ENCODE measurements around the gene COX6B2.

Gene COX6B2

DNA sequence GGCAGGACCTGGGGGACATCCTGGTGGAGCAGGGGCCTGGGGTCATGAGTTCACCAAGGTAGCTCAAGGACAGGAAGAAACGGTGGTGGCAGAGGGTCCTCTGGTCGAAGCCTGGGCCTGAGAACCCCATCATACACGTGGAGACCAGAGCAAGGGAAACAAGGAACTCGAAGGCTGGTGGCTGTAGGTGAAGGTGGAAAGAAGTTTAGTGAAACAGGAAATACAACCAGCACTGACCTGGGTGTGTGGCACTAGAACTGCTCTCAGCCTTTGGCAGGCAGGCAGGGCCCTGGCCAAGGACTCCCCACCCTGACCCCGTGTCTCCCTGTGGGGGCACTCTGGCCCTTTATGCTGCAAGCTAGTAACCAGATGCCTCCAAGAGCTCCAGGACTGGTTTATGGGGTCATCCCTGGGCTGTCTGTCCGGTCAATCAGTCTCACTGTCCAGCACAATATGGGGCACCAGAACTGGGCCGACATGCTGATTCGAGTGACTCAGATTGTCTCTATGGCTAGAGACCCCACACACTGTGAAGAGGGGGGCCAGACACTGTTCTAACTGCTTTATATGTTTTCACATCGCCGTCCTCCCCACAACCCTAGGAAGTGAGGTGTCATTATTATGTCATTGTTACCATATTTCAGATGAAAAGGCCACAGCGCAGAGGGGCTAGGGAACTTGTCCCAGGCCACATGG, 3.8 kb downstream of the COX6B2 start:
- peaks cover 26% of the 10 kb centered on the region for H3K4me1 Mint-ChIP-seq
- no peak overlapping the region for H3K4me3 Mint-ChIP-seq
- DNase-seq (ENCODE audit: low spot score in 2 of 2) (no peak), ATAC-seq (replicated peaks; ENCODE audit: extremely low read depth, poor library complexity, severe bottlenecking) (no peak)
- H3K9me3 Mint-ChIP-seq: no peaks in the 10 kb centered on the region
- H3K27ac Mint-ChIP-seq (ENCODE audit: low read depth): no peak overlapping the region
- H3K27me3 Mint-ChIP-seq: peaks cover 48% of the 10 kb centered on the region
- peaks cover 1% of the 10 kb centered on the region for H3K36me3 Mint-ChIP-seq (ENCODE audit: insufficient read depth)

DNA sequence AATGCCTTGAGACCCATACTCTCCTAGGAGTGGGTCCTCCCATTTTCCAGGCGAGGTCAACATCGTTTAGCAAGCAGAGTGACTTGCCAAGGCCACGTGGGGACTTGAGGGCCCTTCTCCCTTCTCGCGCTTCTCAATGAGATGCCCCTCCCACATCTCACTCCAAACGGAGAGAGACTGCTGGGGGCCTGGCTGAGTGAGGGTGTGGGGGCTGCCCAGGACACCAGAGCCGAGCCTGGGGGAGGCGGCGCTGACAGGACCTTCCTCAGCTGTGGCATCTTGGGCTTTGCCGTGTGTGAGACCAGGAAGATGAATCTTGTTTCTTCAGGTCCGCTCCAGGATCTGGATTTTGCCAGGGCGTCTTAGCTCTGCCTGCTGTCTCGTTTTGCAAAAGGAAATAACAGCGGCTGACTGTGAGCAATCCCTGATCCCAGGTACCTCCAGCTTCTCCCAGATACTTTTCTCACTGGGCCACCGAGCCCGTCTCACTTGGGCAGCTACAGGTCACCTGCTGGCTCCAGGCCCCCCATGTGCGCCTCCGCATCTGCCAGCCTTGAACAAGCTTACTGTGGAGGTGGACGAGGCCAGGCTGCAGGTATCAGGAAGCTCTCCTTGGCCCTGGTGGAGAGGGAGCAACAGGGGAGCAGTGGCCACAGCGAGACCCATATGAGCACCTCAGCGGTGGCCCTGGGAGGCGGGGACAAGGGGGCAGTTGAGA, 6.0 kb downstream of the COX6B2 start:
- Mint-ChIP-seq H3K4me3 (no peak overlapping the region), H3K36me3 (ENCODE audit: insufficient read depth) (peaks cover 5% of the 10 kb centered on the region), H3K27me3 (peaks cover 34% of the 10 kb centered on the region), H3K4me1 (peaks cover 30% of the 10 kb centered on the region), H3K27ac (ENCODE audit: low read depth) (peak overlapping the region; percentile 82), H3K9me3 (no peaks in the 10 kb centered on the region)
- ATAC-seq (replicated peaks; ENCODE audit: extremely low read depth, poor library complexity, severe bottlenecking): no peak
- no peak for DNase-seq (ENCODE audit: low spot score in 2 of 2)

DNA sequence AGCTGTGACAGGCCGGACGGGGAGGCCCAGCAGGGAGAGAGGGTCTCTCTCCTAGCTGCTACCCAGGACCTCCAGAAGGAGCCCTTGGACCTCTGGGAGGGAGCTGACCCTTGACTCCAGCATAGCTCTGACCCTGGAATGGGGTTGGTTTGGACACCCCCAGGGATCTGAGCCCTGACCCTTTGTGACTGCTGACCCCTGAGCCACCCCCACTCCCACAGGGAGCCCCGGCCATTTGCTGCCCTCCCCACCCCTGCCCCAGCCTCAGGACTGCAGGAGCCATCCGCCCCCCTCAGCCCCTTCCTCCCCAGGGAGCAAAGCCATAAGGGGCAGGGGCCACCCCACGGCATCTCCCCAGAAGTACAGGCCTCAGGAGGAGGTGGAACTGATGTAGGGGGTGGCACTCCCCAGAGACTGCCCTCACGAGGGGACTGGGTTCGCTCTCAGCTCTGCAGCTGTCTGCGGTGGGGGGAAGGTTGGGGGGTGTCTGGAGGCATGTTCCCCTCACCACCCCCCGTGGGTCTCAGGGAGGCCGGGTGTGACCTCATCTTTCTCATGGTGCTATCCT, 7.0 kb downstream of the COX6B2 start:
- DNase-seq (ENCODE audit: low spot score in 2 of 2) (no peak), ATAC-seq (replicated peaks; ENCODE audit: extremely low read depth, poor library complexity, severe bottlenecking) (no peak)
- Mint-ChIP-seq H3K36me3 (ENCODE audit: insufficient read depth) (peaks cover 5% of the 10 kb centered on the region), H3K27ac (ENCODE audit: low read depth) (peak overlapping the region; percentile 82), H3K4me1 (peaks cover 20% of the 10 kb centered on the region), H3K9me3 (no peaks in the 10 kb centered on the region), H3K4me3 (no peak overlapping the region), H3K27me3 (peaks cover 25% of the 10 kb centered on the region)

DNA sequence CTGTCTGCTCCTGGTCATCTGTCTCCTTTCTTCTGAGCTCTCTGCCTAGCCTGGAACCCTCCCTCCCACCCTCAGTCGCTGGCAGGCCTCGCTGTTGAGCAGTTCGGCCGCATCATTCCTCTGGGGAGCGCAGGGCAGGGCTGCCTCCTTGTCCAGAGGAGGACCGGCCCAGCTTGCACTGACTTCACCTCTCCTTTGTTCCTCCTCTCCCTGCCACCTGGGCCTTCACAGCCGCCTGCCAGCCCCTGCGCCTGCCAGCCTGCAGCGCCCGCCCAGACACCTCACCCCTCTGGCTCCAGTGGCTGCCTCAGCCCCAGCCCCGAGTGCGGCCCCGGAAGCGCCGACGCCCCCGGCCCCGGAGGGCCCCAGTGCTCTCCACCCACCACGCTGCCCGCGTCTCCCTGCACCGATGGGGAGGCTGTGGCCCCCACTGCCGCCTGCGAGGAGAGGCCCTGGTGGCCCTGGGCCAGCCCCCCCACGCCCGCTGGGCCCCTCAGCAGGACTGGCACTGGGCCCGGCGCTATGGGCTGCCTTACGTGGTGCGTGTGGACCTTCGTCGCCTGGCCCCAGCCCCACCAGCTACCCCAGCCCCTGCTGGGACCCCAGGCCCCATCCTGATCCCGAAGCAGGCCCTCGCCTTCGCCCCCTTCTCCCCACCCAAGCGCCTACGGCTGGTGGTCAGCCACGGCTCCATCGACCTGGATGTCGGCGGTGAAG, 7.6 kb downstream of the COX6B2 start:
- peaks cover 5% of the 10 kb centered on the region for H3K36me3 Mint-ChIP-seq (ENCODE audit: insufficient read depth)
- H3K4me1 Mint-ChIP-seq: peaks cover 14% of the 10 kb centered on the region
- H3K4me3 Mint-ChIP-seq: no peak overlapping the region
- peaks cover 18% of the 10 kb centered on the region for H3K27me3 Mint-ChIP-seq
- no peak for ATAC-seq (replicated peaks; ENCODE audit: extremely low read depth, poor library complexity, severe bottlenecking)
- DNase-seq (ENCODE audit: low spot score in 2 of 2): no peak
- no peaks in the 10 kb centered on the region for H3K9me3 Mint-ChIP-seq
- no peak overlapping the region for H3K27ac Mint-ChIP-seq (ENCODE audit: low read depth)

DNA sequence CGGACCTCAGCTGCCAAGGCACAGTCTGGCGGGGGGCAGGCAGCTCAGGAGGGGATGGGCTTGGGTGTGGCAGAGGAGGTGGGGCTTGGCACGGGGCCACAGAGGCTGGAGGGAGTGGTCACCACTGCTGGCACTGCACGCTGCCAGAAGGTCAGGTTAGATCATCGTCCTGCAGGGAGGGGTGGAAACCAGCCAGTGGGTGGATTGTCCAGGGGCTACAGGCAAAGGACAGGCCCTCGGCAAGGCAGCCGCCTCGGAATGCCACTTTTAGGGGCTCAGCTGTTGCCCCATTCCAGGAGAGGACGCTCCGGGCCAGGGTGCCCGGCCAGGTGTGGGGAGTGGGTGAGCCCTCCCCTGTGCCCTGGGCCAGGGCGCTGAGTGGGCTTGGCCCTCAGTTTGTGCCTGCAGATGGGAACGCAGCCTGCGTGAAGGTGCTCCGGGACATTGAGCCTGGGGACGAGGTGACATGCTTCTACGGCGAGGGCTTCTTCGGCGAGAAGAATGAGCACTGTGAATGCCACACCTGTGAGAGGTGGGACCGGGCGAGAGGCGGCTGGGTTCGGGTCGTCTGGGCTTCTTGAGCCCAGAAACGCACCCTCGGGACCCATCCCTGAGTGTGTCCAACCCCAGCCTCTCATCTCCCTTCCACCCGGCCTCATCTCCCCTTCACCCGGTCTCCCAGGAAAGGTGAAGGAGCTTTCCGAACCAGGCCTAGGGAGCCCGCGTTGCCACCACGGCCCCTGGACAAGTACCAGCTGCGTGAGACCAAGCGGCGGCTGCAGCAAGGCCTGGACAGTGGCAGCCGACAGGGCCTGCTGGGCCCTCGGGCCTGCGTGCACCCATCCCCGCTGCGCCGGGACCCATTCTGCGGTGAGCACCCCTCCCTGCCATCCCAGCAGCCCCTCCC, 8.4 kb downstream of the COX6B2 start:
- H3K4me1 Mint-ChIP-seq: peaks cover 15% of the 10 kb centered on the region
- H3K27me3 Mint-ChIP-seq: peaks cover 10% of the 10 kb centered on the region
- peaks cover 4% of the 10 kb centered on the region for H3K36me3 Mint-ChIP-seq (ENCODE audit: insufficient read depth)
- H3K4me3 Mint-ChIP-seq: no peak overlapping the region
- no peaks in the 10 kb centered on the region for H3K9me3 Mint-ChIP-seq
- no peak overlapping the region for H3K27ac Mint-ChIP-seq (ENCODE audit: low read depth)
- no peak for DNase-seq (ENCODE audit: low spot score in 2 of 2)
- no peak for ATAC-seq (replicated peaks; ENCODE audit: extremely low read depth, poor library complexity, severe bottlenecking)

DNA sequence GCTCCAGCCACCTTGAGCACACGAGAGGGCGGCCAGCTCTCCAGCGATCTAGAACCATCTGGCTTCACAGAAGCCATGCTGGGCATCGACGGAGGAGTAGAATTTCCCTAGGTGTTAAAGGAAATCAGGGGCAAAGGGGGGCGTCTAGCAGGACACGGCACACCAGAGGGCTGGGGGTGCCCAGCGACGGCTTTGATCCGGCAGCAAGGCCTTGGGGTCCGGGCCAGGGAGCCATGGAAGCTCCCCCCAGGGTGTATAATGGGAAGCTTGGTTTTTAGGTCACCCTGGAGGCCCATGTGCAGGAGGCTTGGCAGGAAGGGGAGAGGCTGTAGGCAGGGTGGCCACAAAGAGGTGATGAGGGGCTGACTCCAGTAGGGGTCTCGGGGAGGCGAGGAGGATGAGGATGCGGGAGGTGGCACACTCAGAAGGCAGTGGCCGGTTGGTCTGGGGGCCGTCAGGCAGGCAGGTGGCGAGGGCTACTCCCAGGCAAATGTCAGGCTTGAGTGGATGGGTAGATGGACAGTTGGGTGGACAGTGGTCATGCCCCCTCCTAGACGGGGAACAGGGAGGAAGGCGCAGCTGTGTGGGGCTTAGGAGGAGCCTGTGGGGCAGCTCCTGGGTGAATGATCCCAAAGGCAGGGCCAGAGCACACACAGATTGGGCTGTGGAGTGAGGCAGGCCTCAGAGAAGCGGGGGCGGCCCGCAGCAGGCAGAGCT, 9.3 kb downstream of the COX6B2 start:
- ATAC-seq (replicated peaks; ENCODE audit: extremely low read depth, poor library complexity, severe bottlenecking) (no peak), DNase-seq (ENCODE audit: low spot score in 2 of 2) (no peak)
- Mint-ChIP-seq H3K27me3 (peaks cover 2% of the 10 kb centered on the region), H3K27ac (ENCODE audit: low read depth) (peak overlapping the region; percentile 38), H3K4me3 (no peak overlapping the region), H3K36me3 (ENCODE audit: insufficient read depth) (peaks cover 7% of the 10 kb centered on the region), H3K4me1 (peaks cover 23% of the 10 kb centered on the region), H3K9me3 (no peaks in the 10 kb centered on the region)

DNA sequence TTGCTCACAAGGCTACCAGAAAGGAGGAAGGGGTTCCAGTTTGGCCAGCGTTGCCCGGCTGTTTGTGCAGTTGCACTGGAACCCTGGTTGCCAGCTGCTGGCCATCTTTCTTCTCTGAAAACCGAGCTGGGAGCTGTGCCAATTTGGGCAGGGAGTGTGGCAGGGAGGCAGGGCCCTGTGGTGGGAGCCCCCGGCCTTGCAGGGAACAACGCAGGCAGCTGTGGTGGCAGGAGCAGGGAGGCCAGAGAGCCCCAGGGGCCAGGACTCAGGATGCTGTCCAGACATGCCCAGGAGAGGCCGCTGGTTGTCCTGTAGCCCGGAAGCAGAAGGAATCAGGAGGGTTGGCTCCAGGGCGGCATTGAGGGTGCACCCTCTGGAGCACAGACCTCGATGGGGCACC, 10.1 kb downstream of the COX6B2 start:
- H3K9me3 Mint-ChIP-seq: no peaks in the 10 kb centered on the region
- no peak for ATAC-seq (replicated peaks; ENCODE audit: extremely low read depth, poor library complexity, severe bottlenecking)
- no peak overlapping the region for H3K27ac Mint-ChIP-seq (ENCODE audit: low read depth)
- no peak overlapping the region for H3K4me3 Mint-ChIP-seq
- no peaks in the 10 kb centered on the region for H3K27me3 Mint-ChIP-seq
- no peak for DNase-seq (ENCODE audit: low spot score in 2 of 2)
- H3K4me1 Mint-ChIP-seq: peaks cover 31% of the 10 kb centered on the region
- peaks cover 14% of the 10 kb centered on the region for H3K36me3 Mint-ChIP-seq (ENCODE audit: insufficient read depth)

DNA sequence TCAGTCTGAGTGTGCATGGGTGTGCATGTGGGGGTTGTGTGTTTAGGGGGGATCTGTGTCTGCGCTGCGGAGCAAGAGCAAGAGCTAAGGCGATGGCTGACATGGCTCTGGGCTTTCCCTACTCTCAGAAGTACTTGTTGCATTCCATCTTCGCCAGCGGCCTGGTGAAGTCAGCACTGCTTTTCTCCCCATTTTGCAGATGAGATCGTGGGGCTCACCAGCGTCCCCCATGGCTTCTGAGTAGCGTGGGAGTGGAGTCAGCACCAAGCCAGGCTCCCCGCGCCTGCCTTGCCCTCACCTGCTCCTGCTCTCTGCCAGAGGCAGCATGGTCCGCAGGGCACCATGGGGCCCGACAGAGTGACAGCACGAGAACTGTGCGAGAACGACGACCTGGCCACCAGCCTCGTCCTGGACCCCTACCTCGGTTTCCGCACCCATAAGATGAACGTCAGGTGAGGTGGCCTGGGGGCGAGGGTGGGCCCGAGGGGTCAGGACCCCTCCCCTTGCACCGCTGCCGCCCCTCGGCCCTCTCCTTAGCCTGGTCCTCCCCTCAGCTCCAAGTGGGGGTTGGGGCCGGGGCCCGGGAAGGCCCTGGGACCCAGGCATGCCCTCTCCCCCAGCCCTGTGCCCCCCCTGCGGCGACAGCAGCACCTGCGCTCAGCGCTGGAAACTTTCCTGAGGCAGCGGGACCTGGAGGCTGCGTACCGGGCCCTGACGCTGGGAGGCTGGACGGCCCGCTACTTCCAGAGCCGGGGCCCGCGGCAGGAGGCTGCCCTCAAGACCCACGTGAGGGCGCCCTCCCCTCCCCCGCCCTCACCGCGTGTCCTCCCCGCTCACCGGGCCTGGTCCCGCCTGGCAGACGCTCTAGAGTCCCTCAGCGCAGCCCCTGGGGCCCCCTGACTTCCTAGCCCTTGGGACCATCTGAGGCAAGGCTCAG, 12.7 kb downstream of the COX6B2 start:
- no peaks in the 10 kb centered on the region for H3K9me3 Mint-ChIP-seq
- peak overlapping the region; percentile 99 for H3K27ac Mint-ChIP-seq (ENCODE audit: low read depth)
- peak overlapping the region; percentile 78 for H3K4me3 Mint-ChIP-seq
- H3K27me3 Mint-ChIP-seq: peaks cover 5% of the 10 kb centered on the region
- H3K36me3 Mint-ChIP-seq (ENCODE audit: insufficient read depth): peaks cover 36% of the 10 kb centered on the region
- H3K4me1 Mint-ChIP-seq: peaks cover 42% of the 10 kb centered on the region
- ATAC-seq (replicated peaks; ENCODE audit: extremely low read depth, poor library complexity, severe bottlenecking) (no peak), DNase-seq (ENCODE audit: low spot score in 2 of 2) (no peak)

DNA sequence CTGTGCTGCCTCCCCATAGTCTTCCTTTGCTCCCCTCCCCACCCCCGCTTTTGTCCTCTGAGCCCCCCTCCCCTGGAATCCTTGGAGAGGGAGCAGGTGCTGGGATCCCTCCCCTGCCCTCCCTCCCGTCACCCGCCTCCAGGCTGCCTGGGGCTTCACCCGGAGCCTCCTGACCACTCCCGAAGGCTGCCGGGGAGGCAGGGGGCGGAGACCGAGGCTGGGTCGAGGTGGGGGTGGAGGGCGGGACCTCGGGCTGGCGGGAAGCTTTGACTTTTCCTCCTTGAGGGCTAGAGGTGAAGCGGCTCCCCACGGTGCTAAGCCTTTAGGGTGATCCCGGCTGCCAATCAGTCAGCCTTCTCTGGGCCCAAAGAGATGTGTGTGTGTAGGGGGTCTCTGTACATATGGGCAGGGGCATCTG, 13.3 kb downstream of the COX6B2 start:
- DNase-seq (ENCODE audit: low spot score in 2 of 2) (no peak), ATAC-seq (replicated peaks; ENCODE audit: extremely low read depth, poor library complexity, severe bottlenecking) (no peak)
- Mint-ChIP-seq H3K36me3 (ENCODE audit: insufficient read depth) (peaks cover 37% of the 10 kb centered on the region), H3K4me1 (peaks cover 42% of the 10 kb centered on the region), H3K27me3 (peaks cover 12% of the 10 kb centered on the region), H3K9me3 (no peaks in the 10 kb centered on the region), H3K27ac (ENCODE audit: low read depth) (peak overlapping the region; percentile 99), H3K4me3 (peak overlapping the region; percentile 78)

DNA sequence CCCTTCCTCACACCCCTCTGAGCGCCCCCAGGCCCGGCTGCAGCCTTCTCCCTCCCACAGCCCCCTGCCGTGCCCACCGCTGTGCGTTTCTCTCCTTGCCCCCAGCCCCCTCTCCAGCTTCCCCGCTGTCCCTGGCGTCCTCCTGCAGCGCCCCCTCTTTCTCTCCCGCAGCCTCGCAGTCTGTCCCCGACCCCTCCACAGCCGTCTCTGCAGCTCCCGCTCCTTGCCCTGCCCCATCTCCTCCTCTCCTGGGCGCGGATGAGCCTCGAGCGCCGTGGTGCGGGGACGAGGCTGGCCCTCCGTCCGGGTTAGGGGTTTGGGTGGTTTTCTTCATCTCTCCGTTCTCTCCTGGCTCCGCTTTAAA, 13.8 kb downstream of the COX6B2 start:
- peak overlapping the region; percentile 99 for H3K27ac Mint-ChIP-seq (ENCODE audit: low read depth)
- peak overlapping the region; percentile 78 for H3K4me3 Mint-ChIP-seq
- DNase-seq (ENCODE audit: low spot score in 2 of 2) (no peak), ATAC-seq (replicated peaks; ENCODE audit: extremely low read depth, poor library complexity, severe bottlenecking) (no peak)
- H3K4me1 Mint-ChIP-seq: peaks cover 42% of the 10 kb centered on the region
- peaks cover 37% of the 10 kb centered on the region for H3K36me3 Mint-ChIP-seq (ENCODE audit: insufficient read depth)
- H3K9me3 Mint-ChIP-seq: no peaks in the 10 kb centered on the region
- peaks cover 16% of the 10 kb centered on the region for H3K27me3 Mint-ChIP-seq

All from central memory CD8-positive, alpha-beta T cell (primary cell).